ENCODE results near the gene ARMH2. TPM values are rescaled to one million over a fixed set of nuclear protein-coding genes. Genes with fewer than 3 reads are reported as not detected.

ARMH2 gene
- total RNA-seq, 2 donors from 2014 or later: not detected

DNA sequence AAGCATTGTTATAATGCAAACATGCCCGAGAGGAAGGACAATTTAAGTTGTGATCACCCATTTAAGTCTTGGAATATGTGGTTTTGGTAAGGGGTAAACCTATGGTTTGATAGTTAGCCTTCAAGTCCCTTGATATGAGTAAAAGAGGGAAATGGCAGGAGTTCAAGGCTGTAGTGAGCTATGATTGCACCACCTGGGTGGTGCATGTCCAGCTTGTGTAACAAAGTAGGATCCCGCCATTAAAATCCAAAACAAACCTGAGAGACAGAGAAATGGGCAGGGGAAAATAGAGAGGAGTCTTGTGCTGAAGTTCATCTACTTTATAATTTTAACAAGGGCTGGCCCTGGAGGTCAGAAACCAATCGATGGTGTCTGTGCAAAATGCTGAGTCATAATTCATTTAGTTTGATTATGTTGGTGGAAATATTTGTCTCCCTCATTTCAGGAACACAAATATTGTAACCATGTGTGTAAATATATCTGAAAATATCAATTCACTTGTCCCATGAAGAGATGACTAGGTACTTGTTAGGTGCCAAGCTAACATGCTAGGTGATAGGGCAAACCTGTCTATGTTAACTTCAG, 23.2 kb upstream of the ARMH2 start:
- Histone ChIP-seq H3K27me3 (replicated peaks; ENCODE audit: insufficient read depth) (no peaks in the 10 kb centered on the region), H3K4me3 (no peak overlapping the region), H3K9me3 (no peaks in the 10 kb centered on the region), H3K27ac (no peak overlapping the region), H3K4me1 (ENCODE audit: control insufficient read depth in 1 of 2, low read depth in 2 of 2) (no peaks in the 10 kb centered on the region), H3K36me3 (no peaks in the 10 kb centered on the region)
- no peak for DNase-seq (ENCODE audit: low spot score)
- no peak for ATAC-seq (ENCODE audit: insufficient number of reproducible peaks, low FRiP score, low read depth)
- TF ChIP-seq, protein P1, sequence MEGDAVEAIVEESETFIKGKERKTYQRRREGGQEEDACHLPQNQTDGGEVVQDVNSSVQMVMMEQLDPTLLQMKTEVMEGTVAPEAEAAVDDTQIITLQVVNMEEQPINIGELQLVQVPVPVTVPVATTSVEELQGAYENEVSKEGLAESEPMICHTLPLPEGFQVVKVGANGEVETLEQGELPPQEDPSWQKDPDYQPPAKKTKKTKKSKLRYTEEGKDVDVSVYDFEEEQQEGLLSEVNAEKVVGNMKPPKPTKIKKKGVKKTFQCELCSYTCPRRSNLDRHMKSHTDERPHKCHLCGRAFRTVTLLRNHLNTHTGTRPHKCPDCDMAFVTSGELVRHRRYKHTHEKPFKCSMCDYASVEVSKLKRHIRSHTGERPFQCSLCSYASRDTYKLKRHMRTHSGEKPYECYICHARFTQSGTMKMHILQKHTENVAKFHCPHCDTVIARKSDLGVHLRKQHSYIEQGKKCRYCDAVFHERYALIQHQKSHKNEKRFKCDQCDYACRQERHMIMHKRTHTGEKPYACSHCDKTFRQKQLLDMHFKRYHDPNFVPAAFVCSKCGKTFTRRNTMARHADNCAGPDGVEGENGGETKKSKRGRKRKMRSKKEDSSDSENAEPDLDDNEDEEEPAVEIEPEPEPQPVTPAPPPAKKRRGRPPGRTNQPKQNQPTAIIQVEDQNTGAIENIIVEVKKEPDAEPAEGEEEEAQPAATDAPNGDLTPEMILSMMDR (IDR thresholded peaks at IDR 0.05): no peak

DNA sequence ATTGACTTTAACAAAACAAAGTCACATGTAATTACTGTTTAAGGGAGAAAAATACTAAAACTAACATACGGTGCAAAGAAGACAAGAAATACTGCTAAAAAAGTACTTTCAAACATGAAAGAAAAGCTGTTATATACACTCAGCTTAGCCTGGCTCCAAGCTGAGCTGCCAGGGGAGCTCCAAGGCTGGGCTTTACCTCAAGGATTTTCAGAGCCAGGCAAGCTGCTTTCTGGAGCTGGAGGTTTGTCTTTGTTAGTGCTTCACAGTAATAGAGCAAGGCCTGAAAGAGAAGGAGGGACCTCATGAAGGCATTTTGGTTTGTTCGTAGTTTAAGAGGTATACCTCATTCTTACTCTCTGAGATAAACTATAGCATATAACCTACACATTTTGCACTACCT, 19.6 kb upstream of the ARMH2 start:
- Histone ChIP-seq H3K27ac (no peak overlapping the region), H3K9me3 (no peaks in the 10 kb centered on the region), H3K4me3 (no peak overlapping the region), H3K4me1 (ENCODE audit: control insufficient read depth in 1 of 2, low read depth in 2 of 2) (no peaks in the 10 kb centered on the region), H3K27me3 (replicated peaks; ENCODE audit: insufficient read depth) (no peaks in the 10 kb centered on the region), H3K36me3 (no peaks in the 10 kb centered on the region)
- TF ChIP-seq, protein P1 (IDR thresholded peaks at IDR 0.05): no peak
- DNase-seq (ENCODE audit: low spot score) (no peak), ATAC-seq (ENCODE audit: insufficient number of reproducible peaks, low FRiP score, low read depth) (no peak)

DNA sequence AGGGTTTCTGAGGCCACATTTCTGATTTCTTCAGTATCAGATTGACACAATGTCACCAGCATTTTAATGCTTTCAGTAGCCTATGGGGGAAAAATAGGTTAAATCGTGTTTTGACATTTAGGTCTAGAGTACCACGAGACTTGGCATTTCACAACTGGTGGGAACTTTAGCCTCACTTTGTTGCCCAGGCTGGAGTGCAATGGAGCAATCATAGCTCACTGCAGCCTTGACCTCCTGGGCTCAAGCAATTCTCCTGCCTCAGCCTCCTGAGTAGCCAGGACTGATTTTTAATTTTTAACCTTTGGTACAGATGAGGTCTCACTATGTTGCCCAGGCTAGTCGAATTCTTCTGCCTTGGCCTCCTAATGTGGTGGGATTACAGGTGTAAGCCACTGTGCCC, 11.0 kb upstream of the ARMH2 start:
- Histone ChIP-seq H3K4me1 (ENCODE audit: control insufficient read depth in 1 of 2, low read depth in 2 of 2) (no peaks in the 10 kb centered on the region), H3K9me3 (no peaks in the 10 kb centered on the region), H3K27me3 (replicated peaks; ENCODE audit: insufficient read depth) (no peaks in the 10 kb centered on the region), H3K4me3 (no peak overlapping the region), H3K36me3 (no peaks in the 10 kb centered on the region), H3K27ac (no peak overlapping the region)
- DNase-seq (ENCODE audit: low spot score) (no peak), ATAC-seq (ENCODE audit: insufficient number of reproducible peaks, low FRiP score, low read depth) (no peak)
- TF ChIP-seq, protein P1 (IDR thresholded peaks at IDR 0.05): no peak

- H3K4me3 ChIP-seq: no peak overlapping the region
- DNase-seq (ENCODE audit: low spot score): no peak
- H3K36me3 ChIP-seq: no peaks in the 10 kb centered on the region
- H3K27me3 ChIP-seq (replicated peaks; ENCODE audit: insufficient read depth): no peaks in the 10 kb centered on the region
- H3K4me1 ChIP-seq (ENCODE audit: control insufficient read depth in 1 of 2, low read depth in 2 of 2): no peaks in the 10 kb centered on the region
- TF ChIP-seq, protein P1 (IDR thresholded peaks at IDR 0.05): no peak
- no peak for ATAC-seq (ENCODE audit: insufficient number of reproducible peaks, low FRiP score, low read depth)
- H3K9me3 ChIP-seq: no peaks in the 10 kb centered on the region
- no peak overlapping the region for H3K27ac ChIP-seq
Measured at GRCh38 chr6:24807584-24807983, 8.9 kb upstream of the ARMH2 start.

GRCh38 chr6:24802271-24803059, 3.7 kb upstream of the ARMH2 start:
- Histone ChIP-seq H3K9me3 (no peaks in the 10 kb centered on the region), H3K4me3 (no peak overlapping the region), H3K4me1 (ENCODE audit: control insufficient read depth in 1 of 2, low read depth in 2 of 2) (no peaks in the 10 kb centered on the region), H3K27me3 (replicated peaks; ENCODE audit: insufficient read depth) (no peaks in the 10 kb centered on the region), H3K27ac (no peak overlapping the region), H3K36me3 (no peaks in the 10 kb centered on the region)
- no peak for ATAC-seq (ENCODE audit: insufficient number of reproducible peaks, low FRiP score, low read depth)
- DNase-seq (ENCODE audit: low spot score): no peak
- TF ChIP-seq, protein P1 (IDR thresholded peaks at IDR 0.05): no peak

All from thoracic aorta (tissue), 2 donors.